Amniotic stem cell (primary cell): Measurements from ENCODE around the gene SKAP1.
"Not testable (repeated sequence)": the region's sequence is repeated elsewhere in the genome, so short reads cannot be mapped to it uniquely, and the experiment has no call there.

Source experiments
- DNase-seq: peaks from one replicate; lab custom pipeline; 2025; lab: John Stamatoyannopoulos, UW

The SKAP1 gene

GRCh38 chr17:48282303-48282702 is 147.7 kb downstream of the SKAP1 start:
- no peak for DNase-seq

- DNase-seq = no peak
Observed at GRCh38 chr17:48278760-48279491, 151.1 kb downstream of the SKAP1 start.

GRCh38 chr17:48276776-48277175 is 153.2 kb downstream of the SKAP1 start:
- no peak for DNase-seq

- DNase-seq = no peak
Observed at GRCh38 chr17:48270899-48271298, 159.1 kb downstream of the SKAP1 start.

- no peak for DNase-seq
Observed at GRCh38 chr17:48269209-48269608, 160.8 kb downstream of the SKAP1 start.

- no peak for DNase-seq
Observed at GRCh38 chr17:48263731-48264035, 166.3 kb downstream of the SKAP1 start.

- DNase-seq = no peak
Observed at GRCh38 chr17:48262982-48263730, 166.9 kb downstream of the SKAP1 start.

- DNase-seq = no peak
Observed at GRCh38 chr17:48261297-48261880, 168.6 kb downstream of the SKAP1 start.

- DNase-seq = no peak
Observed at GRCh38 chr17:48259694-48260291, 170.2 kb downstream of the SKAP1 start.

- DNase-seq = no peak
Observed at GRCh38 chr17:48258331-48258730, 171.7 kb downstream of the SKAP1 start.

GRCh38 chr17:48255759-48256158 is 174.3 kb downstream of the SKAP1 start:
- DNase-seq = no peak

GRCh38 chr17:48254896-48255295 is 175.1 kb downstream of the SKAP1 start:
- no peak for DNase-seq

- no peak for DNase-seq
Observed at GRCh38 chr17:48253975-48254374, 176.0 kb downstream of the SKAP1 start.

GRCh38 chr17:48251950-48252349 is 178.1 kb downstream of the SKAP1 start:
- DNase-seq = no peak

GRCh38 chr17:48250949-48251348 is 179.1 kb downstream of the SKAP1 start:
- no peak for DNase-seq

- DNase-seq = not testable (repeated sequence)
Observed at GRCh38 chr17:48250059-48250458, 180.0 kb downstream of the SKAP1 start.

- DNase-seq = no peak
Observed at GRCh38 chr17:48247603-48248002, 182.4 kb downstream of the SKAP1 start.

- DNase-seq = no peak
Observed at GRCh38 chr17:48247038-48247437, 183.0 kb downstream of the SKAP1 start.

- DNase-seq = no peak
Observed at GRCh38 chr17:48246612-48247011, 183.4 kb downstream of the SKAP1 start.

GRCh38 chr17:48245465-48246033 is 184.5 kb downstream of the SKAP1 start:
- DNase-seq = not testable (repeated sequence)

- DNase-seq = no peak
Observed at GRCh38 chr17:48244814-48245213, 185.2 kb downstream of the SKAP1 start.

GRCh38 chr17:48244121-48244711 is 185.8 kb downstream of the SKAP1 start:
- DNase-seq = no peak
